ENCODE data around the gene NSL1. TPM values are rescaled to one million over a fixed set of nuclear protein-coding genes. Genes with fewer than 3 reads are reported as not detected.
"Not testable (repeated sequence)": the region's sequence is repeated elsewhere in the genome, so short reads cannot be mapped to it uniquely, and the experiment has no call there.

The NSL1 gene
- polyA plus RNA-seq, 12 donors, result 30.0 to 42.9 (median 33.0) TPM; not detected in 1

DNA sequence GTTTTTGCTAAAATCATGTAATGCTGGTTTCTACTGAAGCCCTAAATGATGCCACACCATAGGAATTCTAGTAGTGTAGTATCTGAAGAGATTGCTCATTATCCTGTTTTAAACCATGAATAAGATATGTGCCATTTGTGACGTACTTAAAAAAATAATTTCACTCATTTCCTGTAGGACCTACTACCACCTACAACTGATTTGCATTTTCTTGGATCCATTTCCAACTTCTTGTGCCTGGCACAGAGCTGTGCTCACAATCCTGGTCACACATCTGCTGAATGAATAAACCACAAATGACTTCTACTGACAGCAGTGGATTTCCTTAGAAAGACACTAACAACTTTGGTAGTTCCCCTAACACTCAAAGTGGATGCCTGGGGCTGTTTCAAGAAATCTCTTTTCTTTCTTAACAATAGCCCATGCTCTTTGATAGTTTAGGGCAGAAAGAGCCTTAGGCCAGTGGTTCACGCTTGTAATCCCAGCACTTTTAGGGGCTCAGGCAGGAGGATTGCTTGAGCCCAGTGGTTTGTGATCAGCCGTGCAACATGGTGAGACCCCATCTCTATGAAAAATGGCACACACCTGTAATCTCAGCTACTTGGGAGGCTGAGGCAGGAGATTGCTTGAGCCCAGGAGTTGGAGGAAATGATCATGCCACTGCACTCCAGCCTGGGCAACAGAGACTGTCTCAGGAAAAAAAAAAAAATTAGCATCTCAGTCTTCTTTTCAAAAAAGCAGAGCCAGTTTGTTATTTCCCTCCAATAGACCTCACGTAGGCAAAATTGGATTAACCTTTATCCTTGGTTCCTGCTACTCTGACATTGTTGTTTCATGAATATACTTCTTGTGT is 78.9 kb downstream of the NSL1 start:
- DNase-seq, result no peak

GRCh38 chr1:212711974-212712373 is 79.6 kb downstream of the NSL1 start:
- not testable (repeated sequence) for DNase-seq

DNA sequence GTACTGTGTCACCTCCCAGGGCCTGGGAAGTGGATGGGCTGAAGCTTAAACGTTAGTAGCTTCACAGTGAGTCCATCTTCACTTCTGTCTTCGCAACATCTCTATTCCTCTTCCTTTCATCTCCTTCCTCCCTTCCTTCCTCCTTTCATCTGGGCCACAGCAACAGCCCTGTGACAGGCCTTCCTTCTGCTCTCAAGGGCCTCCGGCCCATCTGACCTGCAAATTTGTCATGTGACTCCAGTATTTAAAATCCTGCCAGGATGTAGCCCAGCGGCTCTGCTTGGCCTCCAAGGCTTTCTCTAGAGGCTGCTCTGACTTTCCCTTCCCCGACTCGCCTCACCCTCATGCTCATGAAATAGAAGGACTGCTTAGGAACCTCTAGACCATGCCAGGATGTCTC is 81.0 kb downstream of the NSL1 start:
- DNase-seq, result no peak

DNA sequence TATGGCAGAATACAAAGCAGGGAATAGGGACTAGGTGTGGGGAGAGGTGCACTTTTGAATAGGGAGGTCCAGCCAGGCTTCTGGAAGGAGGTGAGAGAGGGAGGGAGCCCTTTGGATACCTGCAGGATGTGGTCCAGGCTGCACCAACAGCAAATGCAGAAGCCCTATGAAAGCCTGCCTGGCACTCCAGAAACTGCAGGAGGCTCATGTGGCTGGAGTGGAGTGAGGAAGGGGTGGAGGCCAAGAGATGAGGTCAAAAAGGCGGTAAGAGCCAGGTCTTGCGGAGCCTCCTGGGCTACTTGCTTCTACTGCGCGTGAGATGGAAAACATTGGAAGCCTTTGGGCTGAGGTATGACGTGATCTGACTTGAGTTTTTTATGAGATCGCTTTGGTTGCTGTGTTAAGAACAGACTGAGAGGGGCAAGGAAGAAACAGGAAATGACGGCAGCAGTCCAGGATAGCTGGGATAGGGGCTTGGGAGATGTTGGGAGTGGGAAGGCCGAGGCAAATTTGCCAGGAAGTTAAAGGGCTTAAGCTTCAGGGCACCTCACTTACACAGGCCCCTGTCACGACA is 87.5 kb downstream of the NSL1 start:
- DNase-seq, result no peak

DNA sequence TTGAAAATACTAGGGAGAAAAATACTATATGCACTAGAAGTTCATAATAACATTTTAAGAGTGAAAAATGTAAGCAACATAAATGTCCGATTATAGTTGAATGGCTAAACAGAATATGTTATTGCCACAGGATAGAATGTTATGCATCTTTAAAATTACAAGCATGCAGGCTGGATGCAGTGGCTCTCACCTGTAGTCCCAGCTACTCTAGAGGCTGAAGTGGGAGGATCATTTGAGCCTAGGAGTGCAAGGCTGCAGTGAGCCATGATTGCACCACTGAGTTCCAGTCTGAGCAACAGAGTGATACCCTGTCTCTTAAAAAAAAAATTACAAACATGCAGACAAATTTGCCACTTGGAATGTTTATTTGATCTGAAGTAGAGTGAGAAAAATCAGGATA is 88.9 kb downstream of the NSL1 start:
- DNase-seq, result no peak

- DNase-seq, result no peak
Observed at GRCh38 chr1:212701910-212702309, 89.7 kb downstream of the NSL1 start.

DNA sequence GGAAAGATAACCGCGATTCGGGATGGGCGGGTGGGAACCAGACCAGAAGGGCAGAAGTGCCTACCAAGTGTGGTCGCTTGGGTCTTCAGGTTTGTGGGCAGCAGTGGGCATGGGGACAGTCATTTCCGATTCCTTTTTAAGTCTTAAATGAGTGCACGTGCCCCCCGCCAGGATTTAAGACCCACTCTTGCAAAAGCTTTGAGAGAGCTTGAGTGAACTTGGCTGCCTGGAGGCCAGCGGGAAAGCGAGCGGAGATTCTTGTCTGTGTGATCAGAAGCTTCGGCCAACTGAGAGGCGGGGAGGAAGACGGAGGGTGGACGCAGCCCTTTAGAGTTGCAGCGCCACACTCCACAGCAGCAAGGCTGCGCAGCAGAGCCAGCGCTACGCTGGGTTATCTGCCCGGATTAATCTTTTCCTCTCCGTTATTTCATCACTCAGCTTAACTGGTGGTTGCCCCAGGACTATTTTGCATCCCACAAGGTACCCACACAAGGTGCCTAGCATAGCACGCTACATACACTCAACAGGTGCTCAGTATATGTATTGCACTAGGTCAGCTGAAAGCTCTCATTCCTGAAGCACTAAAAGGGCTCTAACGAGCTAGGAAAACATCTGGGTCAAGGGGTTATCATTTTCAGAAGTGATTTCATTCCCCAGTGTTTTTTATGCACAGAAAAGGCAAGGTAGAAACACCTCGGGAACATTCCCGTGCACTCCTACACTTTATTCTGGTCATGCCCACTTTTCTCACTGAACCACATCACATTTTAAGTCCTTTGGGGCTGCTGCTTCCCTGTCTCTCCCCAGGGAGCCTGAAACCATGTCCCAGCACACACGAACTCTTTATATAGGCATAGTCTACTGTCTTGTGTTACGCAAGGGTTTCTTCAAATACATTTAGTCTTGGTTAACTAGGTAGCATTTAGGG is 90.4 kb downstream of the NSL1 start:
- peak; percentile 70 for DNase-seq

DNA sequence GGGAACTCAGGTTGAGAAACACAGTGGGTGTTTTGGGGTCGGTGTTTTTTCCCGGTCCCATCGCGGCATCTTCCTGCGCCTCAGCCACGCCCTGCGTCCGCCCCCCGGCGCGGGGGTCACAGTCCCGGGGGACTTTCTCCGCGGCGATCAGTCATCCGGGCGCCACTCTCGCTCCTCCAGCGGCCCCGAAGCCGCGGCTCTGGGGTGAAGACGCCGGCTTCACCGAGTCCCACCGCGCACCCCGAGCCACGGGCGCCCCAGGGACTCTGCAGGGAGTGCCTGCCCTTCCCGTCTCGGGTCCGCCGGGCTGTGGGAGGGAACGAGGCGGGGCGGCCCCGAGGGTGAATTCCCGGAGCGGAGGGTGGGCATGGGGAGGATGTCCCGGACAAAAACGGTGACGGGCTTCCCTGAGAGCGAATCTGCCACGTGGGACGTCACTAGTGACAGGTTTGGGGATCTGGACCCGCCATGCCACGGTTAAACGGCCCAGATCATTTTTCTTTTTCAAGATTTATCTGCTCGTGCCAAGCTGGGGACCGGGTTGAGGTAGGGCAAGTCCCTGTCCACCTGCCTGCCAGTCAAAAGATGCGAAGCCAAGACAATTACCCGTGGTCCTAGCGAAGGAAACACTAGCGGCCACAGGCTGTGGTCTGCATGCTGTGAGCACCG is 91.2 kb downstream of the NSL1 start:
- DNase-seq, result peak; percentile 31

GRCh38 chr1:212699625-212700222 is 91.9 kb downstream of the NSL1 start, which contains the start of gene BATF3:
BATF3 (minus strand) TSS chr1:212699840; CDS start chr1:212699762, 78 bp downstream.
- DNase-seq, result peak; percentile 35

- peak; percentile 25 for DNase-seq
Observed at GRCh38 chr1:212699104-212699624, 92.4 kb downstream of the NSL1 start.

DNA sequence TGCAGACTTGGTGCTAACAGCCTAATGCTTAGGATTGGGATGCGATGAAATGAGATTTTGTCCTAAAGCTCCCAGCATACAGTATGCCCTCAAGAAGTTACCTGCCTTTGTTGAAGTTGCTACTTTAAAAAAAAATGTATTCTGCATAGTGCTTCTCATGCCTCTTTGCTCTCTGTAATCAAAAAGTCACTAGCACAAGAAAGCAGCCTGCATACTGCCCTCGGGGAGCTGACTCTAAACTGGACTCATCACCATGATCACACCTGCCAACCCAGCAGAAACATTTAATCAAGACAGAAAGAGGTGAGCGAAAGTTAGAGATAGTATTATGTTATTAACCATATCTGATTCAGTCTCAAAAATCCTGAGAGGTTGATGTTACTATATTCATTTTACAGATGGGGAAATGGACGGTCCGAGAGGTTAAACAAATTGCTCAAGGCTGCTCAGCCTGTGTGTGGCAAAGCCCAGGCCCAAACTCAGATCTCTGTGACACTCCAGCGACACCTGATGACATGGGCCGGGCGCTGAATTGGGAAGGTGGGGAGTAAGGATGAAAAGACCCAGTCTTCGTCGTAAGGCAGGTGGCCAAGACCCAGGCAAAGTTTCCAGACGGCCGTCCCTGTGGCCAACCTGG is 93.0 kb downstream of the NSL1 start:
- DNase-seq, result no peak

DNA sequence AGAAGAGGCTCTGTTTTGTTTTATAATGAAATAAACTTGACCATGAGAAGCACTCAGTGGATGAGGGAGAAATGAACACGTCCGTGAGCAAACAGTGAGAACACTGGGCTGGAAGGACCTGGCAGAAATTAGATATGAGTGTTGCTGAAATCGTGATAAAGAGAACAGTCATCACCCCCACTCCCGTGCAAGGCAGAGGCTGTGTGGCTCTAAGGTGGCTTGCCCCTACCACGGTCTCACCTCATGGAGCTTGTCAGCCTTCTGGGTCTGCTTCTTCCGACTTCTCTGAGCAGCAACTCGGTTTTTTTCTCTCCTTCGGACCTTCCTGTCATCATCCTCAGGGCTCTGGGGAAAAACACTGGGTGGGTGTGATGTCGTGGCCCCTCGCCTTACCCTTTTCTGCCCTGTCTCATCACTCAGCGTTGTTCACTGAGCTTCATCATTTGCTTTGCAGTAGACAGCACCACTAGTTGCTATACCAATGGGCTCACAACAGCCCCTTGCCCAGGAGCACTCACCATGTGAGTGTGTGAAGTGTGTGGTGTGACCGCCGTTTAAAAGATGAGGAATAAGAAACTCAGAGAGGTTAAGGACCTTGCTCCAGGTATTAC is 94.8 kb downstream of the NSL1 start:
- DNase-seq, result no peak

- DNase-seq, result no peak
Observed at GRCh38 chr1:212692774-212693644, 98.6 kb downstream of the NSL1 start.

DNA sequence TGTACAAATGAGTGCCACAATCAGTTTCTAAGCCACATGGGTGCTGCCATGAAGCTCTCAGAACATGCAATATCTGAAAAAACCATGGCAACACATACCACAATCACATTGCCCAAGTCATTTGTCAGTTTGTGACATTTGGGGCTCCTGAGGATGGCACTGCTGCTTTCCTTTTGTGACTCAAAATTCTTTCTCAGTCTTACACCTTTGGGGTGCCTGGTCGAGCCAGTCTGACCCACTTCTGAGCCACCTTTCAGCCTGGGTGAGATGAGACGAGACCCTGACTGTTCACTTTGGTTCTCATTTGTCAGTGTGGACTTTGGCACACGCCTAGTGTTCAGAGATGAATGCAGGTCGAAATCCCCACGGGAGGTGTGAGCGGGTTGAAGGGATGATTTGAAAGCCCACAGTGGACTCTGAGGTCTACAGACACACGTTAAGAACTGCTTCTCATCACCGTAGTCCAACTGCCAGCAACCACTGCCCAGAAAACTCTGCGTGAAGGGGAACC is 100.0 kb downstream of the NSL1 start:
- DNase-seq, result no peak

DNA sequence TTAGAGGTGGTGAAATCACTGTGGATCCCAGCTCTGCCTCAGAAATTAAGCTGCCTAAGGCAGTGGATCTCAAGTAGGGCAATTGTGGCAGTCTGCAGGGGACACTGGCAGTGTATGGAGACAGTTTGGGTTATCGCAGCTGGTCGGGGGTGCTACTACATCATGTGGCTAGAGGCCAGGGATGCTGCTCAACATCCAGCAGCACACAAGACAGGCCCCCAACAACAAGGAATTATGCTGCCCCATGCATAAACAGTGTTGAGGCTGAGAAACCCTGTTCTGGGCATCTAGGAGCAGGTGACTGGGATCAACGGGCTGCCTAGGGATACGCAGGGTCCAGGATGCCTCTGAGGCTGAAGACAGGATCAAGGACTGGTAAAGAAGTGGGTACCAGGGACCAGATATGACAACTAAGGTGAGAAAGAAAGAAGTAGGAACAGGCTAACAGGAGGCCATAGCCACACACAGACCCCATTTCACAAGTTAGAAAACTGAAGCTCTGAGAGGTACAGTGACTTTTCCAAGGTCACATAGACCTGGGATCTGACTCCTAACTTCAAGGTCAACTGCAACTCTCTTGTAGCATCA is 100.7 kb downstream of the NSL1 start:
- no peak for DNase-seq

DNA sequence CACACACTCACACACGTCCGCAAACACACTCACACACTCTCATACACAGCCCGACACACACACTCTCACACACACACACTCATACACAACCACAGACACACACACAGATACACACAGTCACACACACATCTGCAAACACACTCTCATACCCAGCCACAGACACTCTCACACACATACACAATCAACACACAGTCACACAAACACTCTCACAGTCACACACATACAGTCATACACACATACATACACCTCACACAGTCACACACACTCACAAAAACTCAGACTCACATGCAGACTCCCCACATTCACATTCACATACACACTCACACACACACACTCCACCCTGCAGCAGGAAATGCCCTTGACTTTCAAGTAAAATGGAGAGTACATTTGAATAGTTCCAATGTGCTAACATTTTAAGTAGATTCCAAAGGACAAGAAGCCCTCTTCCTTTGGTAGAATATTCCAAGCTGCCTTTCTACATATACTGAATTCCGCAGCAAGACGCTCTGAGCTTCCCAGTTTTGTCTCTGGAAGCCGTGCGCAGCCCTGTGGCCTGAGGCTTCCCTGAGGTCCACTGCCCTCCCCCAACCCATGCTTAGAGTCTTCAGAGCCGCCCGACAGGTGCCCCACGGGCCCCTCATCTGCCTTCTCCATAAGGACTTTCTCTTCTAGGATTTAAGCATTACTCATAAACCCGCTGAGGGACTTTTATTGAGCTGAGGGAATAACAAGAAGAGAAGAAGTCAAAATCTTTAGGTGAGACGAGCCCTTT is 101.6 kb downstream of the NSL1 start:
- no peak for DNase-seq

DNA sequence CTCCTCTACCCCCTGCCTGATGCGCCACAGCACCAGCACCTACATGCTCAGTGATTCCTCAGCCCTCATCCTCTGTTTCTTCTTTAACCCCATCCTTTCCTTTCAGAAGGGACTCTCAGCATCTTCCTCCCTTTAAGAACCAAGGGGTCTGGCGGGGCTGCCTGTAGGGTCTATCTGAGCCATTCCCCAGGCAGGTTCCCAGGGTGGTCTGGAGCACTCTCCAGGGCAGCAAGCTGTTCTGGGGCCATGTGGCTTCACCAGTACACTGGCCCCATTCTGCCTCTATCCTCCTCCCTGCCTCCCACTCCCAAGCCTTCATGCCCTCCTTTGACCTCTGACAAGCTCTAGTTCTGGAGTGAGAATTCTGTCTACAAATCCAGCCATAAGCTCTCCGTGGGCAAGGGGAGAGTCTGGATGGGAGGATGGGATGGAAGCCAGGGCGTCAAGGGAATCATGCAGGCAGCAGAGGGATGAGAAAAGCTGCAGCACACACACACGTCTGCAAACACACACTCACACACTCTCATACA is 102.3 kb downstream of the NSL1 start:
- no peak for DNase-seq

Data from muscle of arm (tissue), 12 donors.